HUES48 (cell line): Measurements from ENCODE around the gene MYRIP.

Experiments used
- H3K27ac ChIP-seq: one replicate; pipeline ENCODE4 v1.7.0; 2013; ENCODE audit warnings: low read depth, low read length, inconsistent platforms
- H3K27me3 ChIP-seq: 2 replicates; pipeline ENCODE4 v1.6.1; 2013; ENCODE audit warnings: mild to moderate bottlenecking, low read length; ENCODE audit not compliant: control insufficient read depth, insufficient read depth
- H3K36me3 ChIP-seq: 2 replicates; pipeline ENCODE4 v1.6.1; 2013; ENCODE audit warnings: low read length; ENCODE audit not compliant: control insufficient read depth, insufficient read depth
- H3K4me1 ChIP-seq: 2 replicates; pipeline ENCODE4 v1.6.1; 2013; ENCODE audit warnings: mild to moderate bottlenecking, low read length; ENCODE audit not compliant: control insufficient read depth, insufficient read depth
- H3K4me3 ChIP-seq: 2 replicates; pipeline ENCODE4 v1.5.1; 2013; ENCODE audit warnings: mild to moderate bottlenecking, low read depth, low read length
- H3K9ac ChIP-seq: 2 replicates; pipeline ENCODE4 v1.6.1; 2013; ENCODE audit warnings: mild to moderate bottlenecking, low read depth, low read length, moderate library complexity
- H3K9me3 ChIP-seq: 2 replicates; pipeline ENCODE4 v1.6.1; 2013; ENCODE audit warnings: low read length; ENCODE audit not compliant: control insufficient read depth, insufficient read depth

Gene MYRIP

GRCh38 chr3:40254491-40254890 is 445.1 kb downstream of the MYRIP start:
- Histone ChIP-seq H3K4me3 (no peak overlapping the region), H3K9me3 (no peaks in the 10 kb centered on the region), H3K27me3 (no peaks in the 10 kb centered on the region), H3K27ac (no peak overlapping the region), H3K36me3 (no peaks in the 10 kb centered on the region), H3K9ac (no peak overlapping the region), H3K4me1 (peaks cover 10% of the 10 kb centered on the region)

GRCh38 chr3:40254891-40255290 is 445.5 kb downstream of the MYRIP start:
- no peak overlapping the region for H3K9ac ChIP-seq
- H3K4me1 ChIP-seq, result peaks cover 14% of the 10 kb centered on the region
- no peaks in the 10 kb centered on the region for H3K9me3 ChIP-seq
- no peaks in the 10 kb centered on the region for H3K27me3 ChIP-seq
- no peaks in the 10 kb centered on the region for H3K36me3 ChIP-seq
- no peak overlapping the region for H3K27ac ChIP-seq
- no peak overlapping the region for H3K4me3 ChIP-seq

- Histone ChIP-seq H3K4me3 (no peak overlapping the region), H3K36me3 (no peaks in the 10 kb centered on the region), H3K27ac (no peak overlapping the region), H3K27me3 (no peaks in the 10 kb centered on the region), H3K9me3 (no peaks in the 10 kb centered on the region), H3K9ac (no peak overlapping the region), H3K4me1 (peaks cover 15% of the 10 kb centered on the region)
Measured at GRCh38 chr3:40255532-40255931, 446.1 kb downstream of the MYRIP start.

GRCh38 chr3:40258064-40258463 is 448.7 kb downstream of the MYRIP start:
- Histone ChIP-seq H3K9me3 (no peaks in the 10 kb centered on the region), H3K4me1 (peaks cover 15% of the 10 kb centered on the region), H3K4me3 (no peak overlapping the region), H3K27ac (no peak overlapping the region), H3K36me3 (no peaks in the 10 kb centered on the region), H3K27me3 (no peaks in the 10 kb centered on the region), H3K9ac (no peak overlapping the region)

- H3K27ac ChIP-seq, result no peak overlapping the region
- H3K27me3 ChIP-seq, result no peaks in the 10 kb centered on the region
- H3K9ac ChIP-seq, result no peak overlapping the region
- H3K4me3 ChIP-seq, result no peak overlapping the region
- no peaks in the 10 kb centered on the region for H3K9me3 ChIP-seq
- H3K4me1 ChIP-seq, result peaks cover 15% of the 10 kb centered on the region
- H3K36me3 ChIP-seq, result no peaks in the 10 kb centered on the region
Measured at GRCh38 chr3:40258555-40258954, 449.1 kb downstream of the MYRIP start.

- Histone ChIP-seq H3K4me3 (no peak overlapping the region), H3K9ac (no peak overlapping the region), H3K9me3 (no peaks in the 10 kb centered on the region), H3K27me3 (no peaks in the 10 kb centered on the region), H3K27ac (no peak overlapping the region), H3K36me3 (no peaks in the 10 kb centered on the region), H3K4me1 (peaks cover 9% of the 10 kb centered on the region)
Measured at GRCh38 chr3:40262331-40262730, 452.9 kb downstream of the MYRIP start.

GRCh38 chr3:40264451-40264850 is 455.0 kb downstream of the MYRIP start:
- no peak overlapping the region for H3K9ac ChIP-seq
- no peaks in the 10 kb centered on the region for H3K36me3 ChIP-seq
- H3K27me3 ChIP-seq, result no peaks in the 10 kb centered on the region
- H3K4me3 ChIP-seq, result no peak overlapping the region
- peaks cover 5% of the 10 kb centered on the region for H3K4me1 ChIP-seq
- H3K27ac ChIP-seq, result no peak overlapping the region
- H3K9me3 ChIP-seq, result no peaks in the 10 kb centered on the region

- no peaks in the 10 kb centered on the region for H3K27me3 ChIP-seq
- no peaks in the 10 kb centered on the region for H3K9me3 ChIP-seq
- H3K27ac ChIP-seq, result no peak overlapping the region
- H3K4me1 ChIP-seq, result no peaks in the 10 kb centered on the region
- H3K4me3 ChIP-seq, result no peak overlapping the region
- H3K9ac ChIP-seq, result no peak overlapping the region
- no peaks in the 10 kb centered on the region for H3K36me3 ChIP-seq
Measured at GRCh38 chr3:40265181-40265580, 455.8 kb downstream of the MYRIP start.

- Histone ChIP-seq H3K27ac (no peak overlapping the region), H3K9me3 (no peaks in the 10 kb centered on the region), H3K36me3 (no peaks in the 10 kb centered on the region), H3K4me1 (no peaks in the 10 kb centered on the region), H3K27me3 (no peaks in the 10 kb centered on the region), H3K4me3 (no peak overlapping the region), H3K9ac (no peak overlapping the region)
Measured at GRCh38 chr3:40267937-40268724, 458.7 kb downstream of the MYRIP start.

GRCh38 chr3:40268802-40269524 is 459.6 kb downstream of the MYRIP start:
- H3K9me3 ChIP-seq, result no peaks in the 10 kb centered on the region
- H3K4me1 ChIP-seq, result no peaks in the 10 kb centered on the region
- H3K4me3 ChIP-seq, result no peak overlapping the region
- no peaks in the 10 kb centered on the region for H3K36me3 ChIP-seq
- H3K9ac ChIP-seq, result no peak overlapping the region
- H3K27ac ChIP-seq, result no peak overlapping the region
- H3K27me3 ChIP-seq, result no peaks in the 10 kb centered on the region

- Histone ChIP-seq H3K27ac (no peak overlapping the region), H3K4me1 (no peaks in the 10 kb centered on the region), H3K9me3 (no peaks in the 10 kb centered on the region), H3K36me3 (no peaks in the 10 kb centered on the region), H3K27me3 (no peaks in the 10 kb centered on the region), H3K4me3 (no peak overlapping the region), H3K9ac (no peak overlapping the region)
Measured at GRCh38 chr3:40278791-40279190, 469.4 kb downstream of the MYRIP start.
